ENCODE measurements around the gene IPO11.
"Not testable (repeated sequence)": the region's sequence is repeated elsewhere in the genome, so short reads cannot be mapped to it uniquely, and the experiment has no call there.

The IPO11 gene

DNA sequence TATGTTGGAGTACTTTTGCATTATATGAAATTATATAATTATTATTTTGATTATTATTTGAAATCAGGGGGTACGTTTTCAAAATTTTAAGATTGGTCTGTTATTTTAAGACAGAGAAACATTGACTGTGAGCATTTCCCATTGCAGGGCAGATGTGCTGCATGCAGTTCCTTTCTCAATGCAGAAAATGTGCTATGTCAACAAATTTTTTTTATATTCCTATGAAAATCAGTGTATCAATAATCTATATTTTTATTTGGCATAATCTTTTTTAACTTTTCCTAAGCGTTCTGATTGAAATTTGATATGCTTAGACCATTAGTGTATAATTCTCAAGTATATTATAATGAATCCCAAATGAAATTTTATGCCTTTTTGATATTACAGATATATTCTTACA, 124.2 kb downstream of the IPO11 start:
- in situ Hi-C loops (cut with HindIII; ENCODE audit: low pct_unique_long_range_greater_than_20kb, low sequenced_read_pairs) = no loop called here
- TF ChIP-seq JUND (IDR thresholded peaks at IDR 0.05; ENCODE audit: low read depth) = no peak

GRCh38 chr5:62538017-62538942, 125.7 kb downstream of the IPO11 start:
- in situ Hi-C loops (cut with HindIII; ENCODE audit: low pct_unique_long_range_greater_than_20kb, low sequenced_read_pairs) = no loop called here
- no peak for TF ChIP-seq JUND (IDR thresholded peaks at IDR 0.05; ENCODE audit: low read depth)
- no peak for DNase-seq (ENCODE audit: low read depth in 1 of 2, low spot score in 1 of 2)

More for the DNA sequence above, 124.2 kb downstream of the IPO11 start:
- DNase-seq (ENCODE audit: low read depth in 1 of 2, low spot score in 1 of 2) = no peak

DNA sequence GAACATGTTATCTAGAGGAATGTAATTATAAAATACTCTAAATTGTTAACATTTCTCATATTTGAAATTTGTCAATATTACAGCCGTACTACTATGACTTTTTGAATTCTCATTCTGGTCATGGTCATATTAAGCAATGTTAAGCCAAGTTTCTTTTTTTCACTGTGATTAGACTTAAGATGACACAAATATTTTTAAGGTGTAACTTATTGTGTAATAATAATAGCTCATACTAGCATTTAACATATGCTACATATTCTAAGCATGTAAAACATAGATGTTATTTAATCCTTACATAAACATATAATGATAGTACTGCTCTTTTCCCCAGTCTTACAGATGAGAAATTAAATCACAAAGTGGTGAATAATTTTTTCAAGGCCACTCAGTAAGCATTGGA, 130.2 kb downstream of the IPO11 start:
- no peak for TF ChIP-seq JUND (IDR thresholded peaks at IDR 0.05; ENCODE audit: low read depth)
- in situ Hi-C loops (cut with HindIII; ENCODE audit: low pct_unique_long_range_greater_than_20kb, low sequenced_read_pairs) = no loop called here

GRCh38 chr5:62547945-62548630, 135.5 kb downstream of the IPO11 start:
- TF ChIP-seq JUND (IDR thresholded peaks at IDR 0.05; ENCODE audit: low read depth) = no peak
- in situ Hi-C loops (cut with HindIII; ENCODE audit: low pct_unique_long_range_greater_than_20kb, low sequenced_read_pairs) = no loop called here
- DNase-seq (ENCODE audit: low read depth in 1 of 2, low spot score in 1 of 2) = no peak

More for the DNA sequence above, 130.2 kb downstream of the IPO11 start:
- no peak for DNase-seq (ENCODE audit: low read depth in 1 of 2, low spot score in 1 of 2)

- in situ Hi-C loops (cut with HindIII; ENCODE audit: low pct_unique_long_range_greater_than_20kb, low sequenced_read_pairs) = no loop called here
- TF ChIP-seq JUND (IDR thresholded peaks at IDR 0.05; ENCODE audit: low read depth) = no peak
- DNase-seq (ENCODE audit: low read depth in 1 of 2, low spot score in 1 of 2) = no peak
These were observed 137.5 kb downstream of the IPO11 start for GRCh38 chr5:62550103-62550502.

- no peak for TF ChIP-seq JUND (IDR thresholded peaks at IDR 0.05; ENCODE audit: low read depth)
- in situ Hi-C loops (cut with HindIII; ENCODE audit: low pct_unique_long_range_greater_than_20kb, low sequenced_read_pairs) = no loop called here
- no peak for DNase-seq (ENCODE audit: low read depth in 1 of 2, low spot score in 1 of 2)
These were observed 143.4 kb downstream of the IPO11 start for GRCh38 chr5:62555930-62556329.

DNA sequence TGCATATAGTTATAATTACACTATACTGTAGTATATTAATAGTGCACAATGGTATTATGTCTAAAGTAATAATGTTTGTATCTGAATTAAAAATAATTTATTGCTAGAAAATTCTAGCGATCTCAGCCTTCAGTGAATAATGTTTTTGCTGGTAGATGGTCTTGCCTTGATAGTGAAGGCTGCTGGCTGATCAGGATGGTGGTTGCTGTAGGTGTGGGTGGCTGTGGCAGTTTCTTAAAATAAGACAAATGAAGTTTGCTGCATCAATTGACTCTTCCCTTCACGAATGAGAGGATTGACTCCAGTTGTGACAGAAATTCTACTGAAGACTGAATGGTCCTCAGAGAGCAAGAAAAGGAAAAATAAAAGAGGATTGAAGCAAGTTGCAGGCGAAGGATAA, 146.4 kb downstream of the IPO11 start:
- TF ChIP-seq JUND (IDR thresholded peaks at IDR 0.05; ENCODE audit: low read depth) = no peak
- in situ Hi-C loops (cut with HindIII; ENCODE audit: low pct_unique_long_range_greater_than_20kb, low sequenced_read_pairs) = no loop called here
- DNase-seq (ENCODE audit: low read depth in 1 of 2, low spot score in 1 of 2) = no peak

GRCh38 chr5:62560786-62561185, 148.2 kb downstream of the IPO11 start:
- no peak for TF ChIP-seq JUND (IDR thresholded peaks at IDR 0.05; ENCODE audit: low read depth)
- no peak for DNase-seq (ENCODE audit: low read depth in 1 of 2, low spot score in 1 of 2)
- in situ Hi-C loops (cut with HindIII; ENCODE audit: low pct_unique_long_range_greater_than_20kb, low sequenced_read_pairs) = no loop called here

GRCh38 chr5:62561896-62562295, 149.3 kb downstream of the IPO11 start:
- no peak for TF ChIP-seq JUND (IDR thresholded peaks at IDR 0.05; ENCODE audit: low read depth)
- in situ Hi-C loops (cut with HindIII; ENCODE audit: low pct_unique_long_range_greater_than_20kb, low sequenced_read_pairs) = no loop called here

GRCh38 chr5:62562867-62563266, 150.3 kb downstream of the IPO11 start:
- DNase-seq (ENCODE audit: low read depth in 1 of 2, low spot score in 1 of 2) = no peak
- in situ Hi-C loops (cut with HindIII; ENCODE audit: low pct_unique_long_range_greater_than_20kb, low sequenced_read_pairs) = no loop called here
- no peak for TF ChIP-seq JUND (IDR thresholded peaks at IDR 0.05; ENCODE audit: low read depth)

More at GRCh38 chr5:62561896-62562295, 149.3 kb downstream of the IPO11 start:
- no peak for DNase-seq (ENCODE audit: low read depth in 1 of 2, low spot score in 1 of 2)

DNA sequence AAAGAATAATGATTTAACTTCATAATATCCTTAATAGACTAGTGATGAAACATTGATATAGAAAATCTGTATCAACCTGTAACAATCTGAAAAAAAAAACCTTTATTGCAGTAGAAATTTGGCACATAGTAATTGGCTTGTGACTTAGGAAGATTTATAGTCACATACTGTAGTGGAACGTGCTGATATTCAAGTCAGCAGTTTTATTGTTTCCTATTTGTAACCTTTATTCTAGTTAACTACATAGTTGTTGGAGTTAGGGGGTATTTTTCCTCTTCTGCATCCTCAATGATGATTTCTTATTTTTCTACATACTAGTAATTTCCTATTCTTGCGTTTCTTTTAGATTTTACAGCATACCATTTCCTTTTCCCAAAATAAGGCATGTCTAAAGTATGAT, 151.5 kb downstream of the IPO11 start:
- no peak for TF ChIP-seq JUND (IDR thresholded peaks at IDR 0.05; ENCODE audit: low read depth)
- in situ Hi-C loops (cut with HindIII; ENCODE audit: low pct_unique_long_range_greater_than_20kb, low sequenced_read_pairs) = no loop called here
- no peak for DNase-seq (ENCODE audit: low read depth in 1 of 2, low spot score in 1 of 2)

GRCh38 chr5:62565740-62566139, 153.2 kb downstream of the IPO11 start:
- in situ Hi-C loops (cut with HindIII; ENCODE audit: low pct_unique_long_range_greater_than_20kb, low sequenced_read_pairs); DNase-seq (ENCODE audit: low read depth in 1 of 2, low spot score in 1 of 2): not testable (repeated sequence)

DNA sequence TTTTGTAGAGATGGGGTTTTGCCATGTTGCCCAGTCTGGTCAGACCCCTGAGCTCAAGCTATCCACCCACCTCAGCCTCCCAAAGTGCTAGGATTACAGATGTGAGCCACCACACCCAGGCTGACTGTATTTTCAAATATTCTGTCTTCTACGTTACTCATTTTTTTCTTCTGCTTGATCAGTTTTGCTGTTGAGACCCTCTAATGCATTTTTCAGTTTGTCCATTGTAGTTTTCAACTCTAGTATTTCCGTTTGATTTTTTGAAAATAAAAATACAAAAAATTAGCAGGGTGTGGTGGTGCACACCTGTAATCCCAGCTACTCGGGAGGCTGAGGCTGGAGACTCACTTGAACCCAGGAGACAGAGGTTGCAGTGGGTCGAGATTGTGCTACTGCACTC, 155.6 kb downstream of the IPO11 start:
- no peak for DNase-seq (ENCODE audit: low read depth in 1 of 2, low spot score in 1 of 2)

More for the DNA sequence above, 155.6 kb downstream of the IPO11 start:
- in situ Hi-C loops (cut with HindIII; ENCODE audit: low pct_unique_long_range_greater_than_20kb, low sequenced_read_pairs) = no loop called here
- TF ChIP-seq JUND (IDR thresholded peaks at IDR 0.05; ENCODE audit: low read depth) = no peak
